Gastroesophageal sphincter (tissue), 3 donors: ENCODE measurements around the gene CAPS.

ENCODE experiments used
- CTCF ChIP-seq, 4 experiments: fragments of 200-600 bp in 2 of 4; fragments of 450-650 bp in 2 of 4; sonication (generic) in 1 of 4; IDR thresholded peaks; one replicate each; pipeline ENCODE4 v1.5.1; 2017 to 2019; ENCODE audit warnings: antibody characterized with exemption in 4 of 4, mild to moderate bottlenecking in 2 of 4, moderate library complexity in 2 of 4
- POLR2A ChIP-seq, 2 donors: fragments of 450-650 bp; IDR thresholded peaks; one replicate each; pipeline ENCODE4 v1.6.1; 2017; ENCODE audit warnings: antibody characterized with exemption in 2 of 2, mild to moderate bottlenecking in 2 of 2, moderate library complexity in 1 of 2

- TF ChIP-seq CTCF (IDR thresholded peaks at IDR 0.05) = no peak
- TF ChIP-seq POLR2A (IDR thresholded peaks at IDR 0.05) = no peak
Measured at GRCh38 chr19:5940260-5941208, 26.5 kb downstream of the CAPS start.
